GM13977 (cell line): ENCODE results near the gene LRRC4C.

Experiments used
- DNase-seq: peaks from one replicate; pipeline ENCODE4 v3.0.0; 2012; ENCODE audit warnings: low spot score
- CTCF ChIP-seq: IDR thresholded peaks from 2 replicates; pipeline ENCODE4 v1.5.1; 2012; ENCODE audit warnings: mild to moderate bottlenecking, control low read depth; ENCODE audit not compliant: insufficient read depth; ENCODE audit errors: extremely low read depth, missing control alignments
- in situ Hi-C: fragments of 300-500 bp; cut with MboI; formaldehyde crosslinking; loops from one replicate; pipeline ENCODE4 v1.12.0; 2022; ENCODE audit warnings: low sequenced_read_pairs, low pct_unique_long_range_greater_than_20kb, mixed read lengths, inconsistent platforms; ENCODE audit not compliant: unreplicated experiment

The LRRC4C gene

GRCh38 chr11:40713083-40713482 lies 746.4 kb downstream of the LRRC4C start:
- in situ Hi-C loops: no loop called here
- no peak for TF ChIP-seq CTCF
- DNase-seq: no peak

GRCh38 chr11:40701027-40701426 lies 758.4 kb downstream of the LRRC4C start:
- TF ChIP-seq CTCF: no peak
- in situ Hi-C loops: no loop called here
- no peak for DNase-seq

DNA sequence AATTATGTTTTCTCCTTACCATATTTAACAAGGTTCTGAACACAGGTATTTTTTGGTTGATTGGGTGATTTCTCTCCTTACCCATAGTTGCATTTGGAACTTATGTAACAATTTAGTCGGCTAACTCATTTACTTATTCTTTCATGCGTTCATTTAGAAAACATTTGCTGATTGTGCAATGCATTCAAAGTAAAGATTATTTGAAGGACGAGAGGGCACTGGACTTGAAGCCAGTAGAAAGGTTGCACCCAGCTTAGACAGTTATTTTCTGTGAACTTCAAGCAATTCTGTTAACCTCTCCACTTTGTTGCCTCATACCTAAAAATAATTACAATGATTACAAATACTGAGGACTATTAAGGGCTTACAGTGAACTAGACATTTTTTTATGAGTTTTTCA lies 769.6 kb downstream of the LRRC4C start:
- no peak for TF ChIP-seq CTCF
- DNase-seq: no peak
- in situ Hi-C loops: no loop called here

DNA sequence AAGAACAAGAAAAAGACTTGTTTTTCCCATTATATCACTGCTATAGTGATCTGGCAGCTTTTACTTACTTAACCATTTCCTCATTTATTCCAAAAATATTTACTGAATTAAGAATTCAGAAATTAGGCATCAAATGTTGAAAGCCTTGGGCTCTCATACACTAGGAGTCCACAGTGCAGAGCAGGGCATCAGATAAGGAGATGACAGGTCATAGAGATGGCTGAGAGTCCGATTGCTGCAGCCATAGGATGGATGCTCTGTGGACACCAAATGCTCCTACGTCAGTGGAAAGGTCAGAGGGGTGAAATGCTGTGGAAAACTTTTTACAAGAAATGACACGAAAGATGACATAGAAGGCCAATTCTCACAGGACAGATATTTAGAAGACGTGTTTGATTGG lies 771.1 kb downstream of the LRRC4C start:
- no peak for DNase-seq
- no peak for TF ChIP-seq CTCF
- in situ Hi-C loops: no loop called here

DNA sequence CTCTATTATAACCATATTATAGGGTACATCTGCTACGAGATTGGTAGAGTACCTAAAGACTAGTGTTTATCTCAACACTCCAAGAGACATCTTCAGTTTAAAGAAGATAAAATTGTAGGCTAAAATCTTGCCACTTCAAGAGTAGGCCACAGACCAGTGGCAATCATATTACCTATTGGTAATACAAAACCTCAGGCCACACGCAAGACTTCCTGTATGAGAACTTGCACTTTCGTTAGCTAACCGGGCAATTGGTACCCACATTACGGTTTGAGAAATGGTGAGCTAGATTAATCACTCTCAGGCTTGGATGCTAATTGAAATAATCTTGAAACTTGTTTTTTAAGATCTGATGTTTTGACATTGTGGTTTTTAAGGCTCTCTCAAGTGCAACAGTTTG lies 772.7 kb downstream of the LRRC4C start:
- DNase-seq: no peak
- in situ Hi-C loops: no loop called here
- no peak for TF ChIP-seq CTCF

- in situ Hi-C loops: no loop called here
These were observed 776.4 kb downstream of the LRRC4C start for GRCh38 chr11:40683010-40683409.

More at GRCh38 chr11:40683010-40683409, 776.4 kb downstream of the LRRC4C start:
- TF ChIP-seq CTCF: no peak
- no peak for DNase-seq
